Fibroblast of pulmonary artery (primary cell): ENCODE results near the gene TXNL4B.

Experiments
- DNase-seq: peaks from one replicate; pipeline ENCODE4 v3.0.0-alpha.2; 2010; ENCODE audit warnings: low read depth
- H3K4me3 ChIP-seq: replicated peaks from 2 replicates; pipeline ENCODE4 v1.5.1; 2011; ENCODE audit warnings: low read depth, mild to moderate bottlenecking, control low read depth, low read length, moderate library complexity
- CTCF ChIP-seq: IDR thresholded peaks from 2 replicates; pipeline ENCODE4 v1.5.1; 2011; ENCODE audit warnings: mild to moderate bottlenecking, control low read depth, low read length, inconsistent platforms; ENCODE audit errors: missing control alignments

Gene TXNL4B

GRCh38 chr16:72044825-72045359 is 48.5 kb downstream of the TXNL4B start:
- TF ChIP-seq CTCF: no peak
- DNase-seq: no peak
- no peak overlapping the region for H3K4me3 ChIP-seq

- DNase-seq: no peak
Measured at GRCh38 chr16:72044296-72044695, 49.1 kb downstream of the TXNL4B start.

GRCh38 chr16:72043539-72043938 is 49.9 kb downstream of the TXNL4B start:
- TF ChIP-seq CTCF: no peak
- no peak for DNase-seq
- H3K4me3 ChIP-seq: no peak overlapping the region

More at GRCh38 chr16:72044296-72044695, 49.1 kb downstream of the TXNL4B start:
- no peak for TF ChIP-seq CTCF
- H3K4me3 ChIP-seq: no peak overlapping the region

GRCh38 chr16:72043058-72043457 is 50.4 kb downstream of the TXNL4B start:
- no peak for TF ChIP-seq CTCF
- H3K4me3 ChIP-seq: no peak overlapping the region
- no peak for DNase-seq

- DNase-seq: no peak
- TF ChIP-seq CTCF: no peak
- H3K4me3 ChIP-seq: no peak overlapping the region
Measured at GRCh38 chr16:72042157-72042660, 51.2 kb downstream of the TXNL4B start.

- TF ChIP-seq CTCF: no peak
- no peak for DNase-seq
- H3K4me3 ChIP-seq: no peak overlapping the region
Measured at GRCh38 chr16:72036098-72036497, 57.3 kb downstream of the TXNL4B start.
